GM19455 (cell line): ENCODE measurements around the gene GTSE1.
A peak's percentile ranks its signal among the peaks of the same experiment; 100 is the strongest.
"Not testable (repeated sequence)": the region's sequence is repeated elsewhere in the genome, so short reads cannot be mapped to it uniquely, and the experiment has no call there.

Experiments used
- ATAC-seq: cut with Tn5 transposase; IDR thresholded peaks from one replicate; pipeline ENCODE4 v1.9.1; 2021; ENCODE audit not compliant: unreplicated experiment

Gene GTSE1

DNA sequence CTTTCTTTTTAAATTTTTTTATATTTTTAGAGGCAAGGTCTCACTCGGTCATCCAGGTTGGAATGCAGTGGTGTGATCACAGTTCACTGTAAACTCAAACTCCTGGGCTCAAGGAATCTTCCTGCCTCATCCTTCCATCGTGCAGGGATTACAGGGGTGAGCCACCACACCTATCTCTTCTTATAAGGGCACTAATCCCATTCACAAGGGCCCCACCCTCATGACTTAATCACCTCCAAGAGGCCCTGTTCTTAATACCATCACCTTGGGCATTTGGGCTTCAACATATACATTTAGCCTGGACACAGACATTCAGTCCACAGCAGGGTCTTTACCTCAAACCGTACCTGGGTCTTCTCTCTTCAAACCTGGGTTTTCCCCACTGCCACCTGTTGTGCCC, 4.5 kb upstream of the GTSE1 start:
- ATAC-seq, result no peak

DNA sequence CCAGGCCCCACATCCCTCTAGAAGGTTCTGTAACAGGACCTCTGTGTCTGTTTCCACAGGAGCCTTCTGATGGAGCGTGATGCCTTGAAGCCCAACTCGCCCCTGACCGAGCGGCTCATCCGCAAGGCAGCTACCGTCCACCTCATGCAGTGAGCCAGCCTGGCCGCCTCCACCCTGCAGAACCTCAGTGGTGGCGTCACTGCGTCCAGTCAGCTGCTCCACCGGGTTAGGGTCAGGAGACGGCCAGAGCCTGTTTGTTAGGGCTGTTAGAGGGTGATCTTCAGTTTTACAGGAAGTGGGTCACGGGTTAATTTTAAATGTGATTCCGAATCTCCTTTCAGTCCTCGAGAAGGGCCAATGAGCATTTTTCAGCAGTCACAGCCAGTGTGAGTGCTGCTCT, 3.9 kb upstream of the GTSE1 start:
- no peak for ATAC-seq

DNA sequence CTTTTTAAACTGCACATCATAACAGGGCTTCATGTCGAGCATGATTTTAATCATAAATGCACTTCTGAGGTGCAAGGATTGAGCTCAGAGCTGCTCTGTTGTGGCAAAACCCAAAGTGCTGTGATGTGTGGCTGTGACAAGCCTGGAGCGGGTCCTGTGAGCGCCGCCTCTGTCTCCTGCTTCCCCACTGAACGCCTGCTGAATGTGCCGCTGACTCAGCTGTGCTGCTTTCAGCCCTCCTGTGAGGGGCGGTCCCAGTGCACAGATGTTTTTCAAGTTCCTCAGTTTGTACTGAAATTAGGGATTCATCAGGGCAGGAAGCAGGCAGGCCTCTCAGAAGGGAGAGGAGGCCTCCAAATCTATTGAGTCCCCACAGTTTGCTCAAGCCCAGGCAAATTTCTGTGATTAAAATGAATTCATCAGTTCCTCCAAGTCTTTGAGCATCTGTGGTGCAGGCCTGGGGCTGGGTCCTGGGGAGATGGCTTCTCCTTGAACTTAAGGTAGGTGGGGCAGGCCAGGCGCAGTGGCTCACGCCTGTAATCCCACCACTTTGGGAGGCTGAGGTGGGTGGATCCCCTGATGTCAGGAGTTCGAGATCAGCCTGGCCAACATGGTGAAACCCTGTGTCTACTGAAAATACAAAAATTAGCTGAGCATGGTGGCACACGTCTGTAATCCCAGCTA, 3.0 kb upstream of the GTSE1 start:
- no peak for ATAC-seq

DNA sequence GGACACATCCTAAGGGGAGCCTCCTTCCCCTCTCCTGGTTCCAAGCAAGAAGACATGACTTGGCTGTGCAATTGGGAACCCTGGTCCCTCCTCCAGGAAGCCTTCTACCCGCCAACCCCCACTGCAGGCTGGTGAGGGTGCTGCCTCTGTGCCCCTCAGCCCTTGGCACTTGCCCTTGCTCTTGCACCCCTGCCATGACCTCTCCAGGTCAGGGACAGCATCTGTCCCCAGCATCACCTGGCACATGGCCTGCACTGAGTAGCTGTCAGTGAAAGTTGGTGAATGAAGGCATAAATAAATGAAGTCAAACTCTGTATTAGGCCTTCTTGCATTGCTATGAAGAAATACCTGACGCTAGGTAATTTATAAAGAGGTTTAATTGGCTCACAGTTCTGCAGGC, 1.9 kb upstream of the GTSE1 start:
- no peak for ATAC-seq

DNA sequence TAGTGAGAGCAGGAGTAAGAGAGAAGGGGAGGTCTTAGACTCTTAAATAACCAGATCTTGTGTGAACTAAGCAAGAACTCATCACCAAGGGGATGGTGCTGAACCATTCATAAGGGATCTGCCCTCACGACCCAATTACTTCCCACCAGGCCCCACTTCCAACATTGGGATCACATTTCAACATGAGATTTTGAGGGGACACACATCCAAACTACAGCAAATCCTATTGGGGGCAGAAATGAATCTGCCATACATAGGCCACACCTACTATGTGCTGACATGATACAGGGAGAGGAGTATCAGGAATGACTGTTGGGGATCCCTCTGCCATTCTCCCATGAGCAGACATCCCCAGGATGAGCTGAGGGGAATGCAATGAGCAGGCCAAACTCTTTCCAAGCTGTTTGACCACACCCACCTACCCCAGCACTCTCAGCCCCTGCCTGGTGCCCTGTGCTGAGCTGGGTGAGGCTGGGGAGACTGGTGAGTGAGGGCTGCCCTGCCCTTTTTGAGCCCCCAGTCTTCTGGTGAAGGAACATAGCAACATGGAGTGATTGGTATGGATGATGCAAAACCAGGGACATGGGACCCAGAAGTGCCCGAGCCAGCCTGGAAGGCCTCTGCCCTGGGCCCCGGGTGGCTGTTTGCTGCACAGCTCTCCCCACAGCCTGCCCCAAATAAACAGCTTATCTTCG, 1.2 kb upstream of the GTSE1 start:
- no peak for ATAC-seq

DNA sequence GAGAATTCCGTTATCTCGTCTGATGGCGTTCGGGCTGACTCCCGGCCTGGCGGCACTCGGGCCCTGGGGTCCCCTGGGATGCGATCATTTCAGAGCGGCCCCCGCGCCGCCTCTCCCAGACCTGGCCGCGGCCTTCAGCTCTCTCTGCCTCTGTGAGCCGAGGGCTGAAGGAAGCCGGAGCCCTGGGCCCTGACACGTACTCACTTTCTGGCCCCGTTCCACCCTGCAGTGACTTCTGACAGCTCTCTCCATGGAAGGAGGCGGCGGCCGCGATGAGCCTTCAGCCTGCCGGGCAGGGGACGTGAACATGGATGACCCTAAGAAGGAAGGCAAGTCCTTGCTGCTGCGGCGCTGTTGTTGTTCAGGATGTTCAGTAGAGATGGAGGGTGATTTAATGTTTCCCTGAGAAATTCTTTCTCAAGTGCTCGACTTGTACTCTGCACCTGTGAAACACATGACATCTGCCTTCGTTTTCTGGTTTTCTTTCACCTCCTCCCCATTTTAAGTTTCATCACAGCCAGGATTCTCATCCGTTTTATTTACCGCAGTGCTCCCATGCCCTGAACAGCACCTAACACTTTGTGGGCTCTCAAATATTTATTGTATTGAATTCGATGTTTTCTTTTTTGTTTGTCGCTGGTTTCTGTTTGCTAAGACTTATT, 612 bp downstream of the GTSE1 start:
- peak; percentile 21 for ATAC-seq

DNA sequence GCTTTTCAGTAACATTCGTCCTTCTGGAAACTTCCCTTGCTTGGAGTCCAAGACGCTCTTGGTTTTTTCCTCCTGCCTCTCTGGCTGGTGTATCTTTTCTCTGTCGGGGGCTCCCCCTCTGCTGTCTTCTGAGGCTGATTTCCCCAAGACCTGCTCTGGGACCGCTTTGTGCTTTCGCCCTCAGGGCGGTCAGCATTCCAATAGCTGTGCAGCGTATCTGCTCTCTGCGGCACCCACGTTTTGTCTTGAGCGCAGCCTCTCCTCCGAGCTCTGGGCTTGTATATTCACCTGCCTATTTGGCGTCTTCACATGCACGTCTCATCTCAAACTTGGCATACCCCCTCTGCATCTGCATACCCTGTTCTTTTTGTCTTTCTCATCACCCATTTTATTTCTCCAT, 2.4 kb downstream of the GTSE1 start:
- no peak for ATAC-seq

DNA sequence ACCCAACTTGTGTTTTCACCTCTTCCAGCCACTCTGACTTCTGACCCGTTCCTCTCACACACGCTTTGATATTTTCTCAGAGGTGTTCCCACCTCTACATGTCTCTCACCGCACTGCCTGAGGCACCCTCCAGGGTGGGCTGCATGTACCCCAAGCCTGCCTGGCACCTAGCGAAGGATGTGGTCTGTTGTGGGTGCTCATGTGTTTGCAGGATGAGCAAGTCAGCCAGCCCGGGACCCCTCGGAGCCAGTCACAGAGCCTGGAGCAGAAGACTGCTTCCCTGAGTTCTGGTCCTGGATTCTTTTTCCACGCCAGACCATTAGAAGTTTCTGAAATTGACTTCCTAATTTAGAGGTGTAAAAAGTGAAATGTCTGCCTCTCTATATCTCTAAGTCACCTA, 3.8 kb downstream of the GTSE1 start:
- ATAC-seq, result no peak

DNA sequence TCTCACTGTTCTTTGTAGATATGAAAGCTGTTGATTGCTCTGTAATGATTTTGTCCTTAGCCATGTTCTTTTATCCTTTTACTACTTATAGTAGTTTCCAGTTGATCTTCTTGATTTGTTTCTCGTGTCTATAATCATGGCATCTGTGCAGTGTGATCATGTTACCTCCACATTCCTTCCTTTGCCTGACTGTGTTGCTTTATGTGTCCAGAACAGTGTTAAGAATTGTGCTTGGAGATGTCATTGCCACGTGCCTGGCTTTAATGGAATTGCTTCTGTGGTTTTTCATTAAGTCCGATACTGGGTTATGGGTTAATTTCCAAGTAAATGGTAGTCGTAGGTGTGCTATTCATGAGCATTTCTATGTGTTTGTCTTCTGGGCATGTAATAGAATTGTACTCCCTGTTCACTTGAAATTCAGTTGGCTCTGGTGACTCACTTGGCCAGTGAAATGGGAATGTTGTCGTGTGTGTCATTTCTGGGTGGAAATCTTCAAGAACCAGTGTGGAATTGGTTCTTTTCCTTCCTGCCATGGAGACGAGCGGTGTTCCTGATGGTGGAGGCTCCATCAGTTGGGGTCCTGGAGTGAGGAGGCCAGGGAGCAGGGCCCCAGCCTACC, 6.8 kb downstream of the GTSE1 start:
- no peak for ATAC-seq

DNA sequence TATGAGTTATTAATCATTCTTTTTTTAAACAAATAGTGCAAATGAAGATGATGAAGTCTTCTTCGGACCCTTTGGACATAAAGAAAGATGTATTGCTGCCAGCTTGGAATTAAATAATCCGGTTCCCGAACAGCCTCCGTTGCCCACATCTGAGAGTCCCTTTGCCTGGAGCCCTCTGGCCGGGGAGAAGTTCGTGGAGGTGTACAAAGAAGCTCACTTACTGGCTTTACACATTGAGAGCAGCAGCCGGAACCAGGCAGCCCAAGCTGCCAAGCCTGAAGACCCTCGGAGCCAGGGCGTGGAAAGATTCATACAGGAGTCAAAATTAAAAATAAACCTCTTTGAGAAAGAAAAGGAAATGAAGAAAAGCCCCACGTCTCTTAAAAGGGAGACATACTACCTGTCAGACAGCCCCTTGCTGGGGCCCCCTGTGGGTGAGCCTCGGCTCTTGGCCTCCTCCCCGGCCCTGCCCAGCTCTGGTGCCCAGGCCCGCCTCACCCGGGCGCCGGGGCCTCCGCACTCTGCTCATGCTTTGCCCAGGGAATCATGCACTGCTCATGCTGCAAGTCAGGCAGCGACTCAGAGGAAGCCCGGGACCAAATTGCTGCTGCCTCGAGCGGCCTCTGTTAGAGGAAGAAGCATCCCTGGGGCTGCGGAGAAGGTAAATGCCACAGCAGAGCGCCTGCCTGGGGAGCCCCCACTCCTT, 11.8 kb downstream of the GTSE1 start:
- no peak for ATAC-seq

DNA sequence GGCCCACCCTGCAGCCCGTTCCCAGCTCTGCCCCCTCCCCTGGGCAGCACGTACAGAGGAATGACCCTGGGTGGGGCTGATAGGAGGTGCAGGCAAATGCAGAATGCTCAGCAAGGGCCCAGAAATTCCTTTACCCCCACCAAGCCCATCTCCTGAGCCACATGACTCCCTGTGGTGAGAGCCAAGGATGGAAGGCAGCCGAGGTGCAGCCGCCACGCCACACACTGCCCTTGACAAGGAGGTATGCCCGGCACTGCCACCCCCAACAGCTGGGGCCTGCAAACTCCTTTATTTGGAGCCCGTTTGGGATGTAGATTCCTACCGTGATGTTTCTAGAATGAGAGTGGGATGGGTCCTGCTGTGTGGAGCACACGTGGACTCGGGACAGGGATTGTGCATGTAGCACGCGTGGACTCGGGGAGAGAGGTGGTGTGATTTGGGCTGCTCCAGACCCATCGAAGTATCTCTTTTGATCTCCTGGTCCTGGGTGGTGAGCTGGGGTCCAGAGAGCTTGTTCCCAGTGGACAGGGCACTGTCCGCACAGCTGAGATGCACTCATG, 12.9 kb downstream of the GTSE1 start:
- no peak for ATAC-seq

DNA sequence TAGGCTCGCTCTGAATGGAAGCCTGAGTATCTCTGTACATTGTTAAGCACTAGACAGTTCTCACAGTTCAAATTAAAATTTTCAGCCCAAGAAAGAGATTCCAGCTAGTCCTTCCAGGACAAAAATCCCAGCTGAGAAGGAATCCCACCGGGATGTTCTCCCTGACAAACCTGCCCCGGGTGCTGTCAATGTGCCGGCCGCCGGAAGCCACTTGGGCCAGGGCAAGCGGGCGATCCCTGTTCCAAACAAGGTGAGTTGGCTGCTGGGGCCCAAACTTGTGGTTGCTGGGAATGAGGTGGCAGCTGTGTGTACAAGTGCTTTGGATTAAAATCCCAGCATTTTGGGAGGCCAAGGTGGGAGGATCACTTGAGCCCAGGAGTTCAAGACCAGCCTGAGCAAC, 15.4 kb downstream of the GTSE1 start:
- no peak for ATAC-seq

DNA sequence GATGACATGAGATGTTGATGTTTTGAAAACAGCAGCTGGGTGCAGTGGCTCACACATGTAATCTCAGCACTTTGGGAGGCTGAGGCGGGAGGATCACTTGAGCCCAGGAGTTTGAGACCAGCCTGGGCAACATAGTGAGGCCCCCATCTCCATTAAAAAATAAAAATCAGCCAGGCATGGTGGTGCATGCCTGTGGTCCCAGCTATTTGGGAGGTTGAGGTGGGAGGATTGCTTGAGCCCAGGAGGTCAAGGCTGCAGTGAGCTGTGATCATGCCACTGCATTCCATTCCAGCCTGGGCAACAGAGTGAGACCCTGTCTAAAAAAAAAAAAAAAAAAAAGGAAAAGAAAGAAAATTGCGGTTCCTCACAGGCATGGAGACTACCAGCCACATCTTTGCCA, 16.2 kb downstream of the GTSE1 start:
- not testable (repeated sequence) for ATAC-seq

DNA sequence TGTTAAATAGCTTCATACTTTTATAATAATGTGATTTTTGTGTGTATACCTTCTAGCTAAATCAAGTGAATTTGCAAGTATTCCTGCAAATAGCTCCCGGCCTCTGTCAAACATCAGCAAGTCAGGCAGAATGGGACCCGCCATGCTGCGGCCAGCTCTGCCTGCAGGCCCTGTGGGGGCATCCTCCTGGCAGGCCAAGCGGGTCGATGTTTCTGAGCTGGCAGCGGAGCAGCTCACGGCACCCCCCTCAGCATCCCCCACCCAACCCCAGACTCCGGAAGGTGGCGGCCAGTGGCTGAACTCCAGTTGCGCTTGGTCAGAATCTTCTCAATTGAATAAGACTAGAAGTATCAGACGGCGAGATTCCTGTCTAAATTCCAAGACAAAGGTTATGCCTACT, 19.3 kb downstream of the GTSE1 start:
- ATAC-seq, result no peak

DNA sequence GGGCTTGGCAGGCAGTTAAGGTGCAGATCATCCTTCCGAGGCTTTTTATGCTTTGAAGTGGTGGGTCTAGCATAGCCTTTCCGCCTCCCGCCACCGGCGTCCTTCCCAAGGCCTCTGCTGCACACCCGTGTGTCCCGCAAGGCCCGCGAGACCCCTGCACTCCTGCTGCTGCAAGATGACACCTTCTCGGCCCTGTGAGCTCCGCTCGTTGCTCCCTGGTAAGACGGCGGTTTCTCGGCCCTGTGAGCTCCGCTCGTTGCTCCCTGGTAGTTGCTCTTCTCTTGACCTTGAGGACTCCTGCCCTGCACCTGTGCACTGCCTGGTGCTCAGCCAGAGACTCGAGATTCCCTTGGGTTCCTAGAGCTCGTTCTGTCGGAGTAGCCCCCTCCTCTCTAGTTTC, 21.0 kb downstream of the GTSE1 start:
- ATAC-seq, result no peak

DNA sequence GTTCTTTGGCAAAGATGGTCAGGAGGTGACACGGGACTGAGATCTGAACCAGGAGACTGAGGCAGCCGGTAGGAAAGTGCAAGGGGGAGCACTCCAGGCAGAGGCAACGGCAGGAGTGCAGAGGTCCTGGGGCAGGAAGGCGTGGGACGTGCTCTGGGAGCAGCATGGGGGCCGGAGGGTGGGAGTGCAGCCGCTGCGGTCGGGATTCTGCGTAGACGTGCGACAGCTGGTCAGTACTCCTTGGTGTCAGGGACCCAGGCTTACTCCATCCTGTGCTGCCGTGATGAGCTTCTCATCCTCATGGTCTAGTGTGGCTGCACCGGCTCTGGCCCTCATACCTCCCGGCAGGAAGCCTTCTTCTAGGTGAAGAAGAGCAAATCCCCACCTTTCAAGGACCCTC, 21.9 kb downstream of the GTSE1 start:
- ATAC-seq, result no peak

DNA sequence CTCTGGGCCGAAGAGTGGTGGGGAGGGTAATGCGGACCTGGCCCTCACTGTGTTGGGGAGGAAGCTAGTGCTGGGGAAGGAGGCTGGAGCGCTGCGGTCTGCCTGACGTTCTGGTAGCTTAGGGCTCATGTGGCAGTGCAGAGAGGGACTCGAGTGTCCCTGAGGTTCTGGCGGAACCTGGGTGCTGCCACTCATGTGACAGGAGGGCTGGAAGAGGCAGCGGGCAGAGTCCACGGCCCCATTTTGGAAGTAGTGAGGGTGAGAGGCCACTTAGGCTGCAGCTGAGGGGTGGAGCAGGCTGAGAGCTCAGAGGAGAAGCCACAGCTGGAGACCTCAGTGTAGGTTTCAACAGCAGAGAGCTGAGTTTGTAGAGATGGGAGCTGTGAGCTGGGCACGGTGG, 22.6 kb downstream of the GTSE1 start:
- ATAC-seq, result no peak

DNA sequence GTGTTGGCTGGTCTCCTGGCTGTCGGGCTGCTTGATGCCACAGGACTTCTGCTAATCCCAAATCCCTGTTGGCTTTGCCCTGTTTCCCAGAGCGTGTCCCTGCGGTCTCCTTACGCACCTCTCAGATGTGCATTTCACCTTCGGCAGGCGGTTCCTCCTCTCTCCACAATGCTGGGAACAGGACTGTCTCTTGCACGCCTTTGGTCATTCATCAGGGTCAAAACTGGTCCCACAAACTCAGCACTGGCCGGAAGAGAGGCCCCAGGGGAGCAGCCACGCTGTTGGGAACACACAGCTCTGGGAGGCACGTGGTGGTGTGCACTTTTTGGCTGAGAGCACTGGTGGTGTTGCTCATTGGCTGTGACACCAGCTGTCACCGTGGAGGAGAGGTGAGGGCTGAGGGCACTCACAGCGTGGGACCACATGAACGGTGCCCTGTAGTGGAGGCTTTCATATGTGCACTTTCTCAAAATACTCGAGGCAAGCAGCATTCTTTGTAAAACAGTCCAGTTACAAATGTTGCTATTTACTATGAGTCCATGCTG, 23.6 kb downstream of the GTSE1 start:
- no peak for ATAC-seq

DNA sequence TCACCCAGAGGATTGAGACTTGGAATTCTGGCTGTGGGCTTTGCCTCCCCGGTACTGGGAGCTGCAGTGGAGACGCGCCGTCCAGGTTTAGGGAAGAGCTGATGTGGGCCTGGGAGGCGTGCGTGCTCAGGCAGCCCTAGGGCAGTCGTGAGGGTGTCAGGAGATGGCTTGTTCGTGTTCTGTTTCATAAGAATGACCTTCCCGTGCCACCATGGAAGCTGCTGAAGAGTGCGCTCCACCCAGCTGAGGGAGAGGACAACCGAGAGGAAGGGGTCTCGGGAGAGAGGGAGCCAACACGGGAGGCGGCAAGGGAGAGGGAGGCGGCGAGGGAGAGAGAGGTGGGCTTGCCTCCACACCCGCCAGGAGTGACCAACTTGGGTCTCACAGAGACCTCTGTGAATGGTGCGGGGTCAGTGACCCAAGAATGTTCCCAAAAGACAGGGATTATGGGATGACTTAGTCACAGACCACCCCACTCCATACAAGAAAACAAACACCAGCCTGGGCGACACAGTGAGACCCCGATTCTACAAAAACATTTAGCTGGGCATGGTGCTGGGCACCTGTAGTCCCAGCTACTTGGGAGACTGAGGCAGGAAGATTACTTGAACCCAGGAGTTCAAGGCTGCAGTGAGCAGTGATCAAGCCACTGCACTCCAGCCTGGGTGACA, 24.2 kb downstream of the GTSE1 start:
- no peak for ATAC-seq

DNA sequence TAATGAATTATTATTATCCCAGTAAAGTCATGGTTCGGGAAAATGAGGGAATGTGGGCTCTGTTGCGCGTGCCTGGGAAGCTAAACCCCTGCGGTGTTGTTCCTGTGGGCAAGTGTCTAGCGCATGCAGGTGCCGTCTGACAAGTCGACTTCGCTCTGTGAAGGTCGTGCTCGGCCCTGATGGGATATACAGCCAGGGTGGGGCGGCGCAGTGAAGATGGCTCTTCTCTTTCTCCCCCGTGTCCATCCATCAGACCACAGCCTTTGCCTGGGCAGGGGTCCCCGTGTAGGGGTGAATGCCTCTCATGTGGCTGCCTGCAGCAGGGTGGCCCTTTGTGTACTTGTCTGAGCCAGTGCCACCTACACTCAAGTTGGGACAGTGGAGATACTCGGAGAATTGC, 26.0 kb downstream of the GTSE1 start:
- ATAC-seq, result no peak
